Measurements from ENCODE around the gene PHF2.
"Not testable (repeated sequence)": the region's sequence is repeated elsewhere in the genome, so short reads cannot be mapped to it uniquely, and the experiment has no call there.

PHF2 gene

GRCh38 chr9:93670208-93671019 is 94.0 kb downstream of the PHF2 start:
- H3K9me3 ChIP-seq (ENCODE audit: low read length) = no peaks in the 10 kb centered on the region
- H2AFZ ChIP-seq (ENCODE audit: low read depth, low read length) = no peak overlapping the region
- peaks cover 9% of the 10 kb centered on the region for H3K4me1 ChIP-seq (ENCODE audit: insufficient read depth, low read length)
- H3K27me3 ChIP-seq (ENCODE audit: insufficient read depth, low read length) = no peaks in the 10 kb centered on the region
- no peak overlapping the region for H3K4me3 ChIP-seq (ENCODE audit: low read length)
- H3K36me3 ChIP-seq (ENCODE audit: insufficient read depth, low read length) = peaks cover 22% of the 10 kb centered on the region

GRCh38 chr9:93671020-93671338 is 94.6 kb downstream of the PHF2 start:
- H3K27me3 ChIP-seq (ENCODE audit: insufficient read depth, low read length) = no peaks in the 10 kb centered on the region
- H3K4me3 ChIP-seq (ENCODE audit: low read length) = no peak overlapping the region
- no peaks in the 10 kb centered on the region for H3K9me3 ChIP-seq (ENCODE audit: low read length)
- H3K36me3 ChIP-seq (ENCODE audit: insufficient read depth, low read length) = peaks cover 25% of the 10 kb centered on the region
- H3K4me1 ChIP-seq (ENCODE audit: insufficient read depth, low read length) = peaks cover 9% of the 10 kb centered on the region
- no peak overlapping the region for H2AFZ ChIP-seq (ENCODE audit: low read depth, low read length)

DNA sequence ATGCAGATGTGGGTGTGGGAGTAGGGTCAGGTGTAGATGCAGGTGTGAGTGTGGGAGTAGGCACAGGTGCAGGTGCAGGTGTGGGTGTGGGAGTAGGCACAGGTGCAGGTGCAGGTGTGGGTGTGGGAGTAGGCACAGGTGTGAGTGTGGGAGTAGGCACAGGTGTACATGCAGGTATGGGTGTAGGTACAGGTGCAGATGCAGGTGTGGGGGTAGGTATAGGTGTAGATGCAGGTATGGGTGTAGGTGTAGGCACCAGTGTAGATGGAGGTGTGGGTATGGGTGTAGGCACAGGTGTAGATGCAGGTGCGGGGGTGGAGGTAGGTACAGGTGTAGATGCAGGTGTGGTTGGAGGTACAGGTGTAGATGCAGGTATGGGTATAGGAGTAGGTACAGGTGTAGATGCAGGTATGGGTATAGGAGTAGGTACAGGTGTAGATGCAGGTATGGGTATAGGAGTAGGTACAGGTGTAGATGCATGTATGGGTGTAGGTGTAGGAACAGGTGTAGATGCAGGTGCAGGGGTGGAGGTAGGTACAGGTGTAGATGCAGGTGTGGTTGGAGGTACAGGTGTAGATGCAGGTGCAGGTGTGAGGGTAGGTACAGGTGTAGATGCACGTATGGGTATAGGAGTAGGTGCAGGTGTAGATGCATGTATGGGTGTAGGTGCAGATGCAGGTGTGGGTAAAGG is 96.1 kb downstream of the PHF2 start:
- not testable (repeated sequence) for H3K9me3 ChIP-seq (ENCODE audit: low read length); H3K27me3 ChIP-seq (ENCODE audit: insufficient read depth, low read length); H3K4me3 ChIP-seq (ENCODE audit: low read length); H2AFZ ChIP-seq (ENCODE audit: low read depth, low read length); H3K4me1 ChIP-seq (ENCODE audit: insufficient read depth, low read length)
- H3K36me3 ChIP-seq (ENCODE audit: insufficient read depth, low read length) = peaks cover 30% of the 10 kb centered on the region

DNA sequence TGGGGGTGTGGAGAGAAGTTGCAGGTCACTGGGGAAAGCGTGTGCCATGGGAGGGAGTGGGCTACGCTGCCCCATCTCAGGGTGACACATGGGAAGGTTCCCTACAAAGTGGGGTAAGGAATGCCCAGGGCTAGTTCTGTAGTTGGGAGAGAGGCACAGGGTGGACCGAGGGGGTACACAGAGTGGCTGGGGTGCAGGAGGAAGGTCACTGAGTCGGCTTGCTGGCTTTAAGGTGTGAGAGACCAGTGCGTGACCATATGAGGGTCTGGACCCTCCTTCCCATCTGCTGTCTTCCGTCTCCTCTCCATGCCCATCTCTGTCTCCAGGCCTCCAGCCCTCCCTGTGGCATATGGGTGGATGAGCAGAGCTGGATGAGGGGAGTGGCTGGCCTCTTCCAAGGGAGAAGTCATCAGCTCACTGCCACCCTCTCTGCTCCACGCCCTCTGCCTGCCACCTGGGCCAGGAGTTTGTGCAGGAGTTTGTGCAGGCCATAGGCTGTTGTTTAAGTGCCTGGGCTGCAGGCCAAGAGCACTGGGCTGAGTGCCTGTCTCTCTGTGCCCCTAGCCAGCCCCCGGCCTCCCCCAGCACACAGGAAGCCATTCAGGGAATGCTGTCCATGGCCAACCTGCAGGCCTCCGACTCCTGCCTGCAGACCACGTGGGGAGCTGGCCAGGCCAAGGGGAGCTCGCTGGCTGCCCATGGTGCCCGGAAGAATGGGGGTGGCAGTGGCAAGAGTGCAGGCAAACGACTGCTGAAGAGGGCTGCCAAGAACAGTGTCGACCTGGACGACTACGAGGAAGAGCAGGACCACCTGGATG is 96.8 kb downstream of the PHF2 start:
- Histone ChIP-seq H3K27me3 (ENCODE audit: insufficient read depth, low read length) (no peaks in the 10 kb centered on the region), H3K36me3 (ENCODE audit: insufficient read depth, low read length) (peaks cover 38% of the 10 kb centered on the region), H3K4me3 (ENCODE audit: low read length) (no peak overlapping the region), H3K9me3 (ENCODE audit: low read length) (no peaks in the 10 kb centered on the region), H3K4me1 (ENCODE audit: insufficient read depth, low read length) (peaks cover 6% of the 10 kb centered on the region), H2AFZ (ENCODE audit: low read depth, low read length) (no peak overlapping the region)

DNA sequence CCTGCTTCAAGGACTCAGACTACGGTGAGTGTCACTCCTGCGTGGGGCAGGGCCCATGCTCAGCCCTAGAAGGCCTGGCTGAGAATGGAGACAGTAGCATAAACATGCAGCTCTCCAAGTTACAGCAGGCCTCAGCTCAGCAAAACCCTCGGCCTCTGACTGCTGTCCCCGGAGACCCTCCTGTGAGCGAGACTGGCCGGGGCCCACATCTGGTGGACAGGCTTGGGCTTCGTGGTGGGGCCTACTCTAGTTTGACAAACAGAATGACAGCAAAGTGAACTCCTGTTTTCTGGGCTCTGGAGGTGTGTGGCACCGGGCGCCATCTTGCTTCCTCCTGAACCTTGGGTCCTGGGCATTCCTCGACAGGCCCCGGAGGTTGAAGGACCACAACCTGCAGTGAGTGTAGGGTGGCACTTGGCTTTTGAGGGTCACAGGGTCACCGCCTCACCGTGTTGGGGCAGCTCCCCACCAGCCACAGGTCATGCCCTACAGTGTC is 97.5 kb downstream of the PHF2 start:
- H3K4me1 ChIP-seq (ENCODE audit: insufficient read depth, low read length) = no peaks in the 10 kb centered on the region
- H3K27me3 ChIP-seq (ENCODE audit: insufficient read depth, low read length) = no peaks in the 10 kb centered on the region
- H3K36me3 ChIP-seq (ENCODE audit: insufficient read depth, low read length) = peaks cover 40% of the 10 kb centered on the region

DNA sequence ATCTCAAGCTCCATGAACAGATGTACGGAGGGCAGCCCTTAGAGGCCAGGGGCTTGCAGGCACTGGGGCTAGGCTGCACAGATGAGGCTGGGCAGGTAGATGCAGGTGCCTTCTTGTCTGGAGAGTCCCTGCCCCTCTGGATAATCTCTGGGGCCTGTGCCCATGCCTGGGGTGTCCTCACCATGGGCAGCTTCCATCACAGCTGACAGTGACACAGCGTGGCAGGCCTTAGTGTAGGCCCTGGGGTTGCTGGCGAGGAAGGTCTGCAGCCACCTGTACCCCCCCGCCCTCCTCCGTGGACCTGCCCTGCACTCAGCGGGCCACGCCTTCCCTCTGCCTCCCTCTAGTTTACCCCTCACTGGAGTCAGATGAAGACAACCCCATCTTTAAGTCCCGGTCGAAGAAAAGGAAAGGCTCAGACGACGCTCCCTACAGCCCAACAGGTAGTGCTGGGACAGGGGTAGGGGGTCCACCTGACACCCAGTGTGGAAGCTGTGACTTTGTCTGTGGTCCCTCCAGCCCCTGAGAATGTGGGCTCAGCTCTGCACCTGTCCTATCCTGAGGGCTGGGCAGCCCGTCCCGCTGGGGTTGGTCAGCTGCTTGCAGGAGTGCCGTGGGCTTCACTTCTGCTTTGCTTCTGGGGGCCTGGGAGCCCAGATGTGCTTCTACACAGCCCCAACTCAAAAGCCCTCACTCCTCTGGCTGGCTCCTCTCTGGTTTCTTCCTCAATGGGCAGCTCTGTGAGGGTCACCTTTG is 98.4 kb downstream of the PHF2 start:
- Histone ChIP-seq H3K36me3 (ENCODE audit: insufficient read depth, low read length) (peaks cover 40% of the 10 kb centered on the region), H2AFZ (ENCODE audit: low read depth, low read length) (no peak overlapping the region), H3K4me3 (ENCODE audit: low read length) (no peak overlapping the region), H3K4me1 (ENCODE audit: insufficient read depth, low read length) (no peaks in the 10 kb centered on the region), H3K9me3 (ENCODE audit: low read length) (no peaks in the 10 kb centered on the region), H3K27me3 (ENCODE audit: insufficient read depth, low read length) (no peaks in the 10 kb centered on the region)

More for the DNA sequence above, 97.5 kb downstream of the PHF2 start:
- no peak overlapping the region for H3K4me3 ChIP-seq (ENCODE audit: low read length)
- no peak overlapping the region for H2AFZ ChIP-seq (ENCODE audit: low read depth, low read length)
- no peaks in the 10 kb centered on the region for H3K9me3 ChIP-seq (ENCODE audit: low read length)

DNA sequence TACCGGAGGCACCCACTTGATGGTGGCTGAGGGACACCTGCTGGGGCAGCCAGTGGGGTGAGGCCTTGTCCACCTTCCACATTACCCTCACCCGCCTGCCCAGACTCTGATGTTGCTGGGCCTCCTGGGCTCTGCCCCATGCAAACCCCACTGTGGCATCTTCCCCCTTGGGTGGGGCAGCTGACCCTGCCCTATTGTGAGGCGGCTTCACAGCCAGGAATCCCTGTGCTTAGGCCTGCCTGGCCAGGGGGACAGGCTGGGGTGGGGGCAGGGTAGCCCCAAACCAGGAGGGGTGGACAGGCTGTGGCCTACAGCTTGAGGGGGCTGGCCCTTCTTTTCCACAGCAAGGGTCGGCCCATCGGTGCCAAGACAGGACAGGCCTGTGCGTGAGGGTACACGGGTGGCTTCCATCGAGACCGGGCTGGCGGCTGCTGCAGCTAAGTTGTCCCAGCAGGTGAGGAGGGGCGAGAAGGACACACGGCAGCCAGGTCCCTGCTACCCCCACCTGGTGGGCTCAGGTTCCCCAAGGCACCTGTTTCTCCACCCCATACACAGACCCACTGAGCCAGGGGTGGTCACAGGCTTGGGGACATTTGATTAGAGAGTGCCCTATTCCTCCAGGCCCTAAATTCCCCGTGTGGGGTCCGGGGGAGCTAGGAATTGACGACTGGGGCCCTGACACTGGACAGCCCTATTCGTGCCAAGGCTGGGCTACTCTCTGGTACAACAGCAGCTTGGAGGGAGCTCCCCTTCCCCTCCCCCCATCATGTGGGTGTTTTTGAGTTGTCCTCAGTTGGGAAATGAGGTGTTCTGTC is 99.2 kb downstream of the PHF2 start:
- Histone ChIP-seq H2AFZ (ENCODE audit: low read depth, low read length) (no peak overlapping the region), H3K4me3 (ENCODE audit: low read length) (no peak overlapping the region), H3K4me1 (ENCODE audit: insufficient read depth, low read length) (no peaks in the 10 kb centered on the region), H3K27me3 (ENCODE audit: insufficient read depth, low read length) (no peaks in the 10 kb centered on the region), H3K36me3 (ENCODE audit: insufficient read depth, low read length) (peaks cover 40% of the 10 kb centered on the region), H3K9me3 (ENCODE audit: low read length) (no peaks in the 10 kb centered on the region)

- Histone ChIP-seq H2AFZ (ENCODE audit: low read depth, low read length) (no peak overlapping the region), H3K36me3 (ENCODE audit: insufficient read depth, low read length) (peaks cover 40% of the 10 kb centered on the region), H3K27me3 (ENCODE audit: insufficient read depth, low read length) (no peaks in the 10 kb centered on the region), H3K9me3 (ENCODE audit: low read length) (no peaks in the 10 kb centered on the region), H3K4me1 (ENCODE audit: insufficient read depth, low read length) (no peaks in the 10 kb centered on the region), H3K4me3 (ENCODE audit: low read length) (no peak overlapping the region)
Measured at GRCh38 chr9:93676310-93677047, 100.1 kb downstream of the PHF2 start.

DNA sequence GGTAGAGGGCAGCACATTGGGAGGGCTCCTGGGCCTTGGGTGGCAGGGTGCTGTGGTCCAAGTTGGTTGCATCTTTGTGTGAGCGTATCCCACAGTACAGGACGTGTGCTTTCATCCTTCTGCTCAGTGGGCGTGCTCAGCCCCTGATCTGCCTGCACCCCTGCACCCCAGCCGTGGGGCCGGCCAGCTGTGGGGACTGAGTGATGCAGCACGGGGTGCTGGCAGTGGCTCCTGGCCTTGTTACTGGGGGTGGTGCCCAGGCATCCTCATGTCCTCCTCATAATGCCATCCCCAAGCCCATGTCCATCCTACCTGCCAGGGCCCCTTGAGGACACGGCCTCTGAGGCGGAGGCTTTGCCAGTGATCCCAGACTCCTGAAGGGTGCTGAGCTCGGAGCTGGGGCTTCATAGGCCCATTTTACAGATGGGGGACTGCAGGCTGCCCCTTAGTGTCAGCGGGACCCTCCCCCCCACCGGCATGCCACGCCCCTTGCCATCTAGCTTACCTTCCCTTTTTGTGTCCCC is 100.7 kb downstream of the PHF2 start:
- Histone ChIP-seq H3K4me1 (ENCODE audit: insufficient read depth, low read length) (no peaks in the 10 kb centered on the region), H3K9me3 (ENCODE audit: low read length) (no peaks in the 10 kb centered on the region), H3K27me3 (ENCODE audit: insufficient read depth, low read length) (no peaks in the 10 kb centered on the region), H2AFZ (ENCODE audit: low read depth, low read length) (no peak overlapping the region), H3K4me3 (ENCODE audit: low read length) (no peak overlapping the region), H3K36me3 (ENCODE audit: insufficient read depth, low read length) (peaks cover 40% of the 10 kb centered on the region)

- no peak overlapping the region for H3K4me3 ChIP-seq (ENCODE audit: low read length)
Measured at GRCh38 chr9:93677641-93678136, 101.3 kb downstream of the PHF2 start.

DNA sequence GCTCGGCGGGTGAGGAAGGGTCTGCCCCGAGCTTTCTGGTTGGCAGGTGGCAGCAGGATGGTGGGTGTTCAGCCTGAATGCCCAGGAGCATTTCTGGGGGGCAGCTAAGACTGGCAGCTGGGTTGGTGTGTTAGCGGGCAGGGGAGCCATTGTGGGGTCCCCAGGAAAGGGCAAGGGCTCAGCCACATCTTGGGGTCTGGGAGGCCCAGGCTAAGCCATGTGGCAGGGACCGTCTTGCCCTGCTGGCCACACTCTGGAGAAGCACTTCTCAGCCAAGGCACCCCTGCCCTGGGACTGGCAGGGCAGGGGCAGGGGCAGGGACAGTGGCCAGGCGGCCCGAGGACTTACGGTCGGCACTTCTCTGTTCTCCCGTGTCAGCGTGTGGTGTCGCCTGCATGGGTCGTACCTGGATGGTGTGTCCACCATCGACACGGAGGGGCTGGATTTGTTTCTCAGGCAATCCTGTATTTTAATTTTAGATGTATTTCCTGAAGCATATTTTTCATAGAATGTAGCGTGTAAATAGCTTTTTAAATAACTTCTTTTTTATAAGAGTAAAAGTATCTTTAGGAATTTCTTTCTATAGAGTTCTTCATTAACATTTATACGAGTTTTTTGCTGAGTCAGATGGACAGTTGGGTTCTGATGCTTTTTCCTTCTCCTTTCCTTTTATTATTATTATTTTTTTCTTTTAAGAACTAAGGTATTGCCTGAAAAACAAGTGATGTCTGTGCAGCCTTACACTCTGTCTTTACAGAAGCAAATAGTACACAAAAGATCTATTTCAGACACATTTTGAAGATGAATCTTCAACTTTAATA is 102.0 kb downstream of the PHF2 start:
- Histone ChIP-seq H3K36me3 (ENCODE audit: insufficient read depth, low read length) (peaks cover 40% of the 10 kb centered on the region), H3K4me1 (ENCODE audit: insufficient read depth, low read length) (no peaks in the 10 kb centered on the region), H3K4me3 (ENCODE audit: low read length) (no peak overlapping the region), H3K9me3 (ENCODE audit: low read length) (no peaks in the 10 kb centered on the region), H2AFZ (ENCODE audit: low read depth, low read length) (no peak overlapping the region), H3K27me3 (ENCODE audit: insufficient read depth, low read length) (no peaks in the 10 kb centered on the region)

More at GRCh38 chr9:93677641-93678136, 101.3 kb downstream of the PHF2 start:
- H3K9me3 ChIP-seq (ENCODE audit: low read length) = no peaks in the 10 kb centered on the region
- no peaks in the 10 kb centered on the region for H3K27me3 ChIP-seq (ENCODE audit: insufficient read depth, low read length)
- H2AFZ ChIP-seq (ENCODE audit: low read depth, low read length) = no peak overlapping the region
- H3K4me1 ChIP-seq (ENCODE audit: insufficient read depth, low read length) = no peaks in the 10 kb centered on the region
- peaks cover 40% of the 10 kb centered on the region for H3K36me3 ChIP-seq (ENCODE audit: insufficient read depth, low read length)
